PC-9 (cell line): Measurements from ENCODE around the gene FGF3. TPM values are rescaled to one million over a fixed set of nuclear protein-coding genes. Genes with fewer than 3 reads are reported as not detected.

ENCODE experiments used
- BruUV-seq: library from RNA; stranded (reverse); fragments of 400-500 nt; replicated peaks from 2 replicates; lab custom pipeline; 2021; lab: Mats Ljungman, UMichigan
- CTCF ChIA-PET: fragments of 300-600 bp; sonication (Branson Sonifier 250); formaldehyde crosslinking; loops from one replicate; lab custom pipeline; 2022; ENCODE audit warnings: antibody characterized with exemption; lab: Charles Lee
- POLR2A ChIA-PET: fragments of 300-600 bp; sonication (Branson Sonifier 250); formaldehyde crosslinking; loops from one replicate; lab custom pipeline; 2022; ENCODE audit warnings: antibody characterized with exemption; ENCODE audit not compliant: unreplicated experiment; lab: Charles Lee
- DNase-seq, 2 experiments: peaks; one replicate each; pipeline versions ENCODE4 v3.0.0 to v3.0.0-alpha.2; 2015 to 2022; ENCODE audit warnings: mixed read lengths in 1 of 2
- H2AFZ ChIP-seq: fragments of 200-600 bp; sonication (generic); 2 replicates; pipeline ENCODE4 v1.8.1; 2017; ENCODE audit warnings: antibody characterized with exemption
- H3F3A ChIP-seq: fragments of 200-600 bp; sonication (generic); 2 replicates; pipeline ENCODE4 v1.8.1; 2017; ENCODE audit warnings: antibody characterized with exemption, mild to moderate bottlenecking, low read depth; ENCODE audit not compliant: insufficient read depth
- H3K27ac ChIP-seq: fragments of 200-600 bp; sonication (generic); 2 replicates; pipeline ENCODE4 v1.6.1; 2016; ENCODE audit warnings: mixed run types
- H3K27me3 ChIP-seq: fragments of 200-600 bp; sonication (generic); 2 replicates; pipeline ENCODE4 v1.6.1; 2016; ENCODE audit warnings: low read depth, mixed run types; ENCODE audit not compliant: insufficient read depth
- H3K36me3 ChIP-seq: fragments of 200-600 bp; sonication (generic); 2 replicates; pipeline ENCODE4 v1.6.1; 2016; ENCODE audit warnings: low read depth, mixed run types
- H3K4me1 ChIP-seq: fragments of 200-600 bp; sonication (generic); replicated peaks from 2 replicates; pipeline ENCODE4 v1.6.1; 2016; ENCODE audit warnings: mixed run types; ENCODE audit not compliant: insufficient read depth
- H3K4me2 ChIP-seq: fragments of 200-600 bp; sonication (generic); 2 replicates; pipeline ENCODE4 v1.6.1; 2017; ENCODE audit warnings: mixed run types
- H3K4me3 ChIP-seq: fragments of 200-600 bp; sonication (generic); 2 replicates; pipeline ENCODE4 v1.6.1; 2016; ENCODE audit warnings: mixed run types
- H3K79me2 ChIP-seq: fragments of 200-600 bp; sonication (generic); 2 replicates; pipeline ENCODE4 v1.6.1; 2017; ENCODE audit warnings: low read depth, mixed run types
- H3K9me2 ChIP-seq: fragments of 200-600 bp; sonication (generic); 2 replicates; pipeline ENCODE4 v1.8.1; 2017; ENCODE audit warnings: mild to moderate bottlenecking; ENCODE audit not compliant: insufficient read depth
- H3K9me3 ChIP-seq: fragments of 200-600 bp; sonication (generic); 2 replicates; pipeline ENCODE4 v1.8.1; 2016; ENCODE audit warnings: low read depth; ENCODE audit not compliant: insufficient read depth
- H4K20me1 ChIP-seq: fragments of 200-600 bp; sonication (generic); 2 replicates; pipeline ENCODE4 v1.8.1; 2017; ENCODE audit not compliant: insufficient read depth
- CTCF ChIP-seq: fragments of 200-600 bp; sonication (generic); conservative IDR thresholded peaks from 2 replicates; pipeline ENCODE4 v1.6.1; 2017; ENCODE audit warnings: mixed run types, antibody characterized with exemption, mild to moderate bottlenecking, moderate library complexity
- EZH2 ChIP-seq: fragments of 200-600 bp; sonication (generic); IDR thresholded peaks from 2 replicates; pipeline ENCODE4 v1.8.0; 2017; ENCODE audit warnings: antibody characterized with exemption, low read depth
- intact Hi-C: fragments of 100-400 bp; cut with micrococcal nuclease; formaldehyde crosslinking; loops from one replicate; pipeline ENCODE4 v1.10.0; 2022; ENCODE audit not compliant: unreplicated experiment
- total RNA-seq: library from RNA; stranded (reverse); gene quantifications from 2 replicates; pipeline ENCODE4 v1.2.3, GENCODE V29; 2021

FGF3 gene
- total RNA-seq, 1 experiment from 2014 or later = not detected

GRCh38 chr11:69862797-69863543, 43.8 kb upstream of the FGF3 start:
- BruUV-seq = no TSS peak
- H3K27me3 ChIP-seq = no peaks in the 10 kb centered on the region
- H3K4me3 ChIP-seq = no peak overlapping the region
- H3K27ac ChIP-seq = no peak overlapping the region
- ChIA-PET POLR2A (no interaction called here), CTCF (interaction anchor here (0.9 kb wide), 1 partner anchor 158 kb away, joined by 4 read pairs; no protein-coding TSS in a partner anchor)
- peaks cover 12% of the 10 kb centered on the region for H3K4me1 ChIP-seq
- H3K9me3 ChIP-seq = no peaks in the 10 kb centered on the region
- intact Hi-C loops = no loop called here
- peak in 1 of 2 experiments; percentile 17 for DNase-seq
- no peaks in the 10 kb centered on the region for H4K20me1 ChIP-seq
- no peak overlapping the region for H3K4me2 ChIP-seq
- H3K79me2 ChIP-seq = no peaks in the 10 kb centered on the region
- H3K36me3 ChIP-seq = no peaks in the 10 kb centered on the region
- peaks cover 20% of the 10 kb centered on the region; the same call in 1 of the 2 replicates for H3F3A ChIP-seq
- TF ChIP-seq EZH2 = no peak
- no peak for TF ChIP-seq CTCF
- no peaks in the 10 kb centered on the region for H3K9me2 ChIP-seq
- H2AFZ ChIP-seq = no peak overlapping the region

GRCh38 chr11:69862331-69862771, 43.1 kb upstream of the FGF3 start:
- no peaks in the 10 kb centered on the region for H4K20me1 ChIP-seq
- CTCF ChIA-PET = no interaction called here
- DNase-seq = no peak
- peaks cover 15% of the 10 kb centered on the region; the same call in 1 of the 2 replicates for H3F3A ChIP-seq
- H3K36me3 ChIP-seq = no peaks in the 10 kb centered on the region
- intact Hi-C loops = no loop called here
- no peaks in the 10 kb centered on the region for H3K9me2 ChIP-seq
- H3K4me2 ChIP-seq = no peak overlapping the region
- no peaks in the 10 kb centered on the region for H3K79me2 ChIP-seq
- no peak overlapping the region for H2AFZ ChIP-seq
- H3K4me1 ChIP-seq = peaks cover 5% of the 10 kb centered on the region
- no peaks in the 10 kb centered on the region for H3K9me3 ChIP-seq
- no peak overlapping the region for H3K4me3 ChIP-seq
- H3K27ac ChIP-seq = no peak overlapping the region
- no peak for TF ChIP-seq CTCF
- TF ChIP-seq EZH2 = no peak
- BruUV-seq = no TSS peak
- H3K27me3 ChIP-seq = no peaks in the 10 kb centered on the region
- POLR2A ChIA-PET = no interaction called here

GRCh38 chr11:69861901-69862300, 42.7 kb upstream of the FGF3 start:
- BruUV-seq = no TSS peak
- POLR2A ChIA-PET = no interaction called here
- peaks cover 11% of the 10 kb centered on the region; the same call in 1 of the 2 replicates for H3F3A ChIP-seq
- no peak overlapping the region for H3K4me3 ChIP-seq
- H3K79me2 ChIP-seq = no peaks in the 10 kb centered on the region
- H3K27me3 ChIP-seq = no peaks in the 10 kb centered on the region
- no peaks in the 10 kb centered on the region for H3K9me2 ChIP-seq
- no peak overlapping the region for H2AFZ ChIP-seq
- TF ChIP-seq CTCF = no peak
- TF ChIP-seq EZH2 = no peak
- peaks cover under 1% of the 10 kb centered on the region for H3K4me1 ChIP-seq
- no peaks in the 10 kb centered on the region for H3K9me3 ChIP-seq
- H4K20me1 ChIP-seq = no peaks in the 10 kb centered on the region
- no peak overlapping the region for H3K4me2 ChIP-seq
- peak in 1 of 2 experiments; percentile 11 for DNase-seq
- intact Hi-C loops = no loop called here
- H3K27ac ChIP-seq = no peak overlapping the region
- no peaks in the 10 kb centered on the region for H3K36me3 ChIP-seq
- CTCF ChIA-PET = no interaction called here
